Activated CD8-positive, alpha-beta memory T cell treated with anti-CD3 and anti-CD28 coated beads, Interleukin-2, amount 10 ng/mL, durations not matched to agents 7 days and 5 days (primary cell): ENCODE measurements around the gene ALDH1A2. TPM values are rescaled to one million over a fixed set of nuclear protein-coding genes. Genes with fewer than 3 reads are reported as not detected.
"Not testable (repeated sequence)": the region's sequence is repeated elsewhere in the genome, so short reads cannot be mapped to it uniquely, and the experiment has no call there.

Source experiments
- ATAC-seq: fragments of 150-1000 bp; cut with Tn5 transposase; one replicate; pipeline ENCODE4 v1.10.0; 2021; ENCODE audit warnings: moderate library complexity
- CTCF ChIA-PET: fragments of 350-600 bp; sonication (Branson Sonifier 250); formaldehyde crosslinking; loops from one replicate; lab custom pipeline; 2021; ENCODE audit warnings: antibody characterized with exemption; lab: Charles Lee
- DNase-seq: peaks from one replicate; pipeline ENCODE4 v3.0.0-alpha.2; 2020
- H3K27ac Mint-ChIP-seq: one replicate; pipeline ENCODE4 v1.8.0; 2021; ENCODE audit warnings: mild to moderate bottlenecking, mixed read lengths
- H3K27me3 Mint-ChIP-seq: one replicate; pipeline ENCODE4 v1.8.0; 2021; ENCODE audit warnings: mixed read lengths
- H3K36me3 Mint-ChIP-seq: one replicate; pipeline ENCODE4 v1.8.0; 2021; ENCODE audit warnings: mild to moderate bottlenecking, mixed read lengths
- H3K4me1 Mint-ChIP-seq: one replicate; pipeline ENCODE4 v1.8.0; 2021; ENCODE audit warnings: mixed read lengths
- H3K4me3 Mint-ChIP-seq: one replicate; pipeline ENCODE4 v1.8.0; 2021; ENCODE audit warnings: mild to moderate bottlenecking, moderate library complexity, mixed read lengths
- H3K9me3 Mint-ChIP-seq: one replicate; pipeline ENCODE4 v1.8.0; 2022; ENCODE audit warnings: low read depth, mixed read lengths
- total RNA-seq, 2 experiments: library from RNA; stranded (reverse); gene quantifications; one replicate each; pipeline ENCODE4 v1.2.3, GENCODE V29; 2021

The ALDH1A2 gene
- total RNA-seq, 2 experiments from 2014 or later = 0.82 to 1.5 TPM

GRCh38 chr15:58045376-58045775 is 20.1 kb downstream of the ALDH1A2 start:
- CTCF ChIA-PET, DNase-seq, H3K4me3 Mint-ChIP-seq, H3K36me3 Mint-ChIP-seq, H3K27ac Mint-ChIP-seq, H3K9me3 Mint-ChIP-seq, ATAC-seq, H3K4me1 Mint-ChIP-seq: not testable (repeated sequence)
- peaks cover 56% of the 10 kb centered on the region for H3K27me3 Mint-ChIP-seq

- Mint-ChIP-seq H3K27me3 (peaks cover 57% of the 10 kb centered on the region), H3K4me3 (no peak overlapping the region), H3K36me3 (no peaks in the 10 kb centered on the region), H3K9me3 (no peaks in the 10 kb centered on the region), H3K27ac (no peak overlapping the region), H3K4me1 (no peaks in the 10 kb centered on the region)
- no peak for DNase-seq
- ATAC-seq = no peak
- CTCF ChIA-PET = no interaction called here
Observed at GRCh38 chr15:58044551-58044950, 21.0 kb downstream of the ALDH1A2 start.

- CTCF ChIA-PET = interaction anchor here (1.0 to 2.4 kb wide), 2 partner anchors 9 to 27 kb away, joined by 3 to 9 read pairs; no protein-coding TSS in a partner anchor
- Mint-ChIP-seq H3K27me3 (peaks cover 55% of the 10 kb centered on the region), H3K27ac (no peak overlapping the region), H3K4me3 (no peak overlapping the region), H3K4me1 (no peaks in the 10 kb centered on the region), H3K36me3 (no peaks in the 10 kb centered on the region), H3K9me3 (no peaks in the 10 kb centered on the region)
- no peak for ATAC-seq
- peak; percentile 48 for DNase-seq
Observed at GRCh38 chr15:58043192-58043903, 22.2 kb downstream of the ALDH1A2 start.

GRCh38 chr15:58042006-58042405 is 23.5 kb downstream of the ALDH1A2 start:
- Mint-ChIP-seq H3K4me3 (no peak overlapping the region), H3K27ac (no peak overlapping the region), H3K27me3 (peaks cover 60% of the 10 kb centered on the region), H3K36me3 (no peaks in the 10 kb centered on the region), H3K4me1 (no peaks in the 10 kb centered on the region), H3K9me3 (no peaks in the 10 kb centered on the region)
- ATAC-seq (no peak), DNase-seq (no peak)
- CTCF ChIA-PET = interaction anchor here (1.3 to 2.4 kb wide), 2 partner anchors 25 to 29 kb away, joined by 5 to 9 read pairs; no protein-coding TSS in a partner anchor

GRCh38 chr15:58040150-58040549 is 25.4 kb downstream of the ALDH1A2 start:
- no peak for DNase-seq
- CTCF ChIA-PET = interaction anchor here (0.9 kb wide), 1 partner anchor 31 kb away, joined by 3 read pairs; no protein-coding TSS in a partner anchor

GRCh38 chr15:58039079-58040035 is 26.2 kb downstream of the ALDH1A2 start:
- Mint-ChIP-seq H3K9me3 (no peaks in the 10 kb centered on the region), H3K4me1 (no peaks in the 10 kb centered on the region), H3K4me3 (no peak overlapping the region), H3K27me3 (peaks cover 54% of the 10 kb centered on the region), H3K27ac (no peak overlapping the region), H3K36me3 (no peaks in the 10 kb centered on the region)
- CTCF ChIA-PET = interaction anchor here (1.7 kb wide), 1 partner anchor 31 kb away, joined by 4 read pairs; no protein-coding TSS in a partner anchor
- ATAC-seq (no peak), DNase-seq (no peak)

More at GRCh38 chr15:58040150-58040549, 25.4 kb downstream of the ALDH1A2 start:
- Mint-ChIP-seq H3K36me3 (no peaks in the 10 kb centered on the region), H3K27ac (no peak overlapping the region), H3K4me1 (no peaks in the 10 kb centered on the region), H3K9me3 (no peaks in the 10 kb centered on the region), H3K27me3 (peaks cover 54% of the 10 kb centered on the region), H3K4me3 (no peak overlapping the region)
- no peak for ATAC-seq

- Mint-ChIP-seq H3K27ac (no peak overlapping the region), H3K9me3 (no peaks in the 10 kb centered on the region), H3K4me1 (no peaks in the 10 kb centered on the region), H3K36me3 (no peaks in the 10 kb centered on the region), H3K27me3 (peaks cover 46% of the 10 kb centered on the region), H3K4me3 (no peak overlapping the region)
- DNase-seq (no peak), ATAC-seq (no peak)
- CTCF ChIA-PET = interaction anchor here (1.7 kb wide), 2 partner anchors 32 to 178 kb away, joined by 4 read pairs; no protein-coding TSS in a partner anchor
Observed at GRCh38 chr15:58038426-58039078, 27.0 kb downstream of the ALDH1A2 start.

GRCh38 chr15:58037723-58038301 is 27.7 kb downstream of the ALDH1A2 start:
- Mint-ChIP-seq H3K4me1 (no peaks in the 10 kb centered on the region), H3K27me3 (peaks cover 43% of the 10 kb centered on the region), H3K36me3 (no peaks in the 10 kb centered on the region), H3K27ac (no peak overlapping the region), H3K9me3 (no peaks in the 10 kb centered on the region), H3K4me3 (no peak overlapping the region)
- no peak for ATAC-seq
- CTCF ChIA-PET = interaction anchor here (1.7 kb wide), 1 partner anchor 177 kb away, joined by 4 read pairs; no protein-coding TSS in a partner anchor
- DNase-seq = no peak

- Mint-ChIP-seq H3K27ac (no peak overlapping the region), H3K4me3 (no peak overlapping the region), H3K27me3 (peaks cover 38% of the 10 kb centered on the region), H3K9me3 (no peaks in the 10 kb centered on the region), H3K36me3 (no peaks in the 10 kb centered on the region), H3K4me1 (no peaks in the 10 kb centered on the region)
- CTCF ChIA-PET = no interaction called here
- ATAC-seq = no peak
- no peak for DNase-seq
Observed at GRCh38 chr15:58036579-58036978, 28.9 kb downstream of the ALDH1A2 start.

GRCh38 chr15:58028392-58028791 is 37.1 kb downstream of the ALDH1A2 start:
- H3K4me1 Mint-ChIP-seq, H3K27ac Mint-ChIP-seq, CTCF ChIA-PET, H3K36me3 Mint-ChIP-seq, DNase-seq, H3K4me3 Mint-ChIP-seq, ATAC-seq: not testable (repeated sequence)
- Mint-ChIP-seq H3K9me3 (peaks cover 12% of the 10 kb centered on the region), H3K27me3 (peaks cover 14% of the 10 kb centered on the region)

GRCh38 chr15:58026552-58026951 is 39.0 kb downstream of the ALDH1A2 start:
- no peak for DNase-seq
- H3K4me3 Mint-ChIP-seq = no peak overlapping the region
- CTCF ChIA-PET = no interaction called here
- H3K4me1 Mint-ChIP-seq = no peaks in the 10 kb centered on the region
- peaks cover 12% of the 10 kb centered on the region for H3K9me3 Mint-ChIP-seq
- ATAC-seq = no peak
- H3K27ac Mint-ChIP-seq = no peak overlapping the region
- H3K36me3 Mint-ChIP-seq = peaks cover 1% of the 10 kb centered on the region
- H3K27me3 Mint-ChIP-seq = peaks cover 11% of the 10 kb centered on the region

GRCh38 chr15:58026051-58026450 is 39.5 kb downstream of the ALDH1A2 start:
- H3K36me3 Mint-ChIP-seq = peaks cover 1% of the 10 kb centered on the region
- CTCF ChIA-PET = no interaction called here
- DNase-seq = no peak
- peaks cover 11% of the 10 kb centered on the region for H3K27me3 Mint-ChIP-seq
- H3K27ac Mint-ChIP-seq = no peak overlapping the region
- no peak for ATAC-seq
- no peaks in the 10 kb centered on the region for H3K4me1 Mint-ChIP-seq
- no peak overlapping the region for H3K4me3 Mint-ChIP-seq
- peaks cover 12% of the 10 kb centered on the region for H3K9me3 Mint-ChIP-seq
